Ovary (tissue), 3 donors: ENCODE results near the gene CLIP2.

Source experiments
- EP300 ChIP-seq: sonication (generic); formaldehyde crosslinking; IDR thresholded peaks from one replicate; pipeline ENCODE4 v1.6.1; 2017; ENCODE audit warnings: antibody characterized with exemption
- TF ChIP-seq, protein P1 (sequence below), 3 donors: fragments of 450-650 bp in 2 of 3; fragments of 200-600 bp in 1 of 3; IDR thresholded peaks; one replicate each; pipeline versions ENCODE4 v1.5.1 to v1.8.0; 2016 to 2022; ENCODE audit warnings: antibody characterized with exemption in 3 of 3, mild to moderate bottlenecking in 1 of 3
- donor health status: DM: no; HTN: no; CAD: no.

- TF ChIP-seq EP300 = no peak
- TF ChIP-seq, protein P1, sequence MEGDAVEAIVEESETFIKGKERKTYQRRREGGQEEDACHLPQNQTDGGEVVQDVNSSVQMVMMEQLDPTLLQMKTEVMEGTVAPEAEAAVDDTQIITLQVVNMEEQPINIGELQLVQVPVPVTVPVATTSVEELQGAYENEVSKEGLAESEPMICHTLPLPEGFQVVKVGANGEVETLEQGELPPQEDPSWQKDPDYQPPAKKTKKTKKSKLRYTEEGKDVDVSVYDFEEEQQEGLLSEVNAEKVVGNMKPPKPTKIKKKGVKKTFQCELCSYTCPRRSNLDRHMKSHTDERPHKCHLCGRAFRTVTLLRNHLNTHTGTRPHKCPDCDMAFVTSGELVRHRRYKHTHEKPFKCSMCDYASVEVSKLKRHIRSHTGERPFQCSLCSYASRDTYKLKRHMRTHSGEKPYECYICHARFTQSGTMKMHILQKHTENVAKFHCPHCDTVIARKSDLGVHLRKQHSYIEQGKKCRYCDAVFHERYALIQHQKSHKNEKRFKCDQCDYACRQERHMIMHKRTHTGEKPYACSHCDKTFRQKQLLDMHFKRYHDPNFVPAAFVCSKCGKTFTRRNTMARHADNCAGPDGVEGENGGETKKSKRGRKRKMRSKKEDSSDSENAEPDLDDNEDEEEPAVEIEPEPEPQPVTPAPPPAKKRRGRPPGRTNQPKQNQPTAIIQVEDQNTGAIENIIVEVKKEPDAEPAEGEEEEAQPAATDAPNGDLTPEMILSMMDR (IDR thresholded peaks at IDR 0.05) = no peak
Observed at GRCh38 chr7:74253835-74254128, 35.4 kb upstream of the CLIP2 start.
